Retinal pigment epithelial cell (primary cell): ENCODE measurements around the gene FBN1.

ENCODE experiments used
- DNase-seq: peaks from one replicate; pipeline ENCODE4 v3.0.0-alpha.2; 2010; ENCODE audit warnings: low read depth
- H3K4me3 ChIP-seq: 2 replicates; pipeline ENCODE4 v1.5.1; 2011; ENCODE audit warnings: mild to moderate bottlenecking, low read length, control low read depth, moderate library complexity
- CTCF ChIP-seq: conservative IDR thresholded peaks from 2 replicates; pipeline ENCODE4 v1.5.1; 2011; ENCODE audit warnings: low read depth, low read length, control low read depth, inconsistent platforms

The FBN1 gene

GRCh38 chr15:48385031-48385830 lies 260.3 kb downstream of the FBN1 start:
- DNase-seq = no peak
- no peak overlapping the region for H3K4me3 ChIP-seq
- TF ChIP-seq CTCF = no peak

- TF ChIP-seq CTCF = no peak
- DNase-seq = no peak
- no peak overlapping the region for H3K4me3 ChIP-seq
These were observed 260.9 kb downstream of the FBN1 start for GRCh38 chr15:48384616-48385015.

- no peak for DNase-seq
- H3K4me3 ChIP-seq = no peak overlapping the region
- TF ChIP-seq CTCF = no peak
These were observed 262.5 kb downstream of the FBN1 start for GRCh38 chr15:48383031-48383430.

- no peak for DNase-seq
- no peak overlapping the region for H3K4me3 ChIP-seq
- TF ChIP-seq CTCF = no peak
These were observed 263.6 kb downstream of the FBN1 start for GRCh38 chr15:48381861-48382260.

GRCh38 chr15:48380198-48380597 lies 265.3 kb downstream of the FBN1 start:
- no peak overlapping the region for H3K4me3 ChIP-seq
- no peak for TF ChIP-seq CTCF
- no peak for DNase-seq

GRCh38 chr15:48375767-48376166 lies 269.7 kb downstream of the FBN1 start:
- TF ChIP-seq CTCF = no peak
- DNase-seq = no peak
- H3K4me3 ChIP-seq = no peak overlapping the region

GRCh38 chr15:48374472-48374871 lies 271.0 kb downstream of the FBN1 start:
- no peak for DNase-seq
- no peak for TF ChIP-seq CTCF
- no peak overlapping the region for H3K4me3 ChIP-seq
